Activated CD4-positive, alpha-beta T cell treated with anti-CD3 and anti-CD28 coated beads for 36 hours (primary cell): ENCODE measurements around the gene ACSL5. TPM values are rescaled to one million over a fixed set of nuclear protein-coding genes. Genes with fewer than 3 reads are reported as not detected.
A peak's percentile ranks its signal among the peaks of the same experiment; 100 is the strongest.
"Not testable (repeated sequence)": the region's sequence is repeated elsewhere in the genome, so short reads cannot be mapped to it uniquely, and the experiment has no call there.

ENCODE experiments used
- ATAC-seq: fragments of 200-7000 bp; cut with Tn5 transposase; one replicate; pipeline ENCODE4 v1.10.0; 2021; ENCODE audit warnings: mild to moderate bottlenecking, moderate library complexity
- CTCF ChIA-PET: fragments of 350-600 bp; sonication (Branson Sonifier 250); formaldehyde crosslinking; loops from one replicate; lab custom pipeline; 2021; ENCODE audit warnings: antibody characterized with exemption; lab: Charles Lee
- POLR2A ChIA-PET: fragments of 350-600 bp; sonication (Branson Sonifier 250); formaldehyde crosslinking; loops from one replicate; lab custom pipeline; 2021; ENCODE audit warnings: antibody characterized with exemption, inconsistent platforms; lab: Charles Lee
- DNase-seq: peaks from one replicate; pipeline ENCODE4 v3.0.0-alpha.2; 2020
- H3K27ac Mint-ChIP-seq: one replicate; pipeline ENCODE4 v1.8.0; 2021; ENCODE audit warnings: mixed read lengths
- H3K27me3 Mint-ChIP-seq: one replicate; pipeline ENCODE4 v1.8.0; 2021; ENCODE audit warnings: mixed read lengths
- H3K36me3 Mint-ChIP-seq: one replicate; pipeline ENCODE4 v1.8.0; 2021; ENCODE audit warnings: low read depth, mixed read lengths
- H3K4me1 Mint-ChIP-seq: one replicate; pipeline ENCODE4 v1.8.0; 2021; ENCODE audit warnings: mixed read lengths
- H3K4me3 Mint-ChIP-seq: one replicate; pipeline ENCODE4 v1.8.0; 2021; ENCODE audit warnings: mild to moderate bottlenecking, moderate library complexity, mixed read lengths
- H3K9me3 Mint-ChIP-seq: one replicate; pipeline ENCODE4 v1.8.0; 2021; ENCODE audit warnings: low read depth, mixed read lengths
- intact Hi-C, 2 experiments: fragments of 100-400 bp; cut with DNase I in 1 of 2; cut with micrococcal nuclease in 1 of 2; formaldehyde crosslinking; loops; one replicate each; pipeline versions ENCODE4 v1.14.2 to v1.15.1; 2022 to 2024; cut with DNase I, micrococcal nuclease
- total RNA-seq, 2 experiments: library from RNA; stranded (reverse); gene quantifications; one replicate each; pipeline ENCODE4 v1.2.3, GENCODE V29; 2021

ACSL5 gene
- total RNA-seq, 2 experiments from 2014 or later, result 32.0 to 32.1 TPM

GRCh38 chr10:112366992-112367391, 6.9 kb upstream of the ACSL5 start:
- intact Hi-C loops, result no loop called here
- peaks cover 2% of the 10 kb centered on the region for H3K4me1 Mint-ChIP-seq
- POLR2A ChIA-PET, result no interaction called here
- H3K9me3 Mint-ChIP-seq, result no peaks in the 10 kb centered on the region
- no peak overlapping the region for H3K4me3 Mint-ChIP-seq
- no peaks in the 10 kb centered on the region for H3K27me3 Mint-ChIP-seq
- CTCF ChIA-PET, result interaction anchor here (0.9 kb wide), 1 partner anchor 96 kb away, joined by 3 read pairs; no protein-coding TSS in a partner anchor
- no peak for DNase-seq
- H3K36me3 Mint-ChIP-seq, result no peaks in the 10 kb centered on the region
- no peak for ATAC-seq
- H3K27ac Mint-ChIP-seq, result no peak overlapping the region

DNA sequence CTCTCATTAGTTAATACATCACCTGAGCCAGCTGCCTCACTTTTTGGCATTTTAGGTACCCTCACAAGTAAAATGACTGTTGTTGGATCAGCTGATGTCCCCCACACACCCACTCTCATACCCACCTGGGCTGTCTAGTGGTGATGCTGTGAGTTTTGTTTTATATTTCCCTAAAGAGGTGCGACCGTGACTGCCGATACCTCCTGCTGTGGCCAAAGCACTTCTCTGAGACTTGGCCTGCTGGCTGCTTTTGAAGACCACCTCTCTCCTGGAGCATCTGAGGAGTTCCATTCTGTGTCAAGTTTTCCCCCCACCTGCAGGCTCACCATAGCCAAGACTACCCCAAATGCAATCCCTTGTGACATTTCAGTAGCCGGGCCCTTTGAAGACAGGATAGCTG, 6.4 kb upstream of the ACSL5 start:
- Mint-ChIP-seq H3K9me3 (no peaks in the 10 kb centered on the region), H3K36me3 (no peaks in the 10 kb centered on the region), H3K4me1 (peaks cover 2% of the 10 kb centered on the region), H3K27me3 (no peaks in the 10 kb centered on the region), H3K27ac (no peak overlapping the region), H3K4me3 (no peak overlapping the region)
- DNase-seq (no peak), ATAC-seq (no peak)
- ChIA-PET POLR2A (no interaction called here), CTCF (no interaction called here)
- intact Hi-C loops, result no loop called here

GRCh38 chr10:112369495-112370423, 4.2 kb upstream of the ACSL5 start:
- H3K4me1 Mint-ChIP-seq, result peaks cover 12% of the 10 kb centered on the region
- ChIA-PET POLR2A (no interaction called here), CTCF (no interaction called here)
- no peak overlapping the region for H3K4me3 Mint-ChIP-seq
- intact Hi-C loops, result no loop called here
- H3K36me3 Mint-ChIP-seq, result no peaks in the 10 kb centered on the region
- DNase-seq (no peak), ATAC-seq (peak; percentile 26)
- H3K27ac Mint-ChIP-seq, result no peak overlapping the region
- H3K27me3 Mint-ChIP-seq, result no peaks in the 10 kb centered on the region
- H3K9me3 Mint-ChIP-seq, result no peaks in the 10 kb centered on the region

- ATAC-seq (no peak), DNase-seq (no peak)
- peaks cover 19% of the 10 kb centered on the region for H3K4me1 Mint-ChIP-seq
- POLR2A ChIA-PET, result no interaction called here
- H3K27ac Mint-ChIP-seq, result no peak overlapping the region
- CTCF ChIA-PET, result no interaction called here
- H3K27me3 Mint-ChIP-seq, result no peaks in the 10 kb centered on the region
- intact Hi-C loops, result no loop called here
- H3K4me3 Mint-ChIP-seq, result no peak overlapping the region
- H3K36me3 Mint-ChIP-seq, result no peaks in the 10 kb centered on the region
- no peaks in the 10 kb centered on the region for H3K9me3 Mint-ChIP-seq
Measured at GRCh38 chr10:112370424-112370819, 3.5 kb upstream of the ACSL5 start.

DNA sequence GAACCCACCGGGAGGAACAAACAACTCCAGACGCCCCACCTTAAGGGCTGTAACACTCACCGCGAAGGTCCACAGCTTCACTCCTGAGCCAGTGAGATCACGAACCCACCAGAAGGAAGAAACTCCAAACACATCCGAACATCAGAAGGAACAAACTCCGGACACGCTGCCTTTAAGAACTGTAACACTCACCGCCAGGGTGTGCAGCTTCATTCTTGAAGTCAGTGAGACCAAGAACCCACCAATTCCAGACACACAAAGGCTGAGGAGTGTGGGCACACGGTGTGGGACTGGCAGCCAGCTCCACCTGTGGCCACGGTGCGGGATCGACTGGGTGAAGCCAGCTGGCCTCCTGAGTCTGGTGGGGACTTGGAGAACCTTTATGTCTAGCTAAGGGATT, 2.6 kb upstream of the ACSL5 start:
- H3K9me3 Mint-ChIP-seq, ATAC-seq, intact Hi-C loops, H3K27ac Mint-ChIP-seq, H3K36me3 Mint-ChIP-seq, H3K4me3 Mint-ChIP-seq, POLR2A ChIA-PET, H3K27me3 Mint-ChIP-seq, DNase-seq: not testable (repeated sequence)
- CTCF ChIA-PET, result interaction anchor here (0.8 to 1.1 kb wide), 2 partner anchors 29 to 101 kb away, joined by 3 to 6 read pairs; no protein-coding TSS in a partner anchor
- H3K4me1 Mint-ChIP-seq, result peaks cover 20% of the 10 kb centered on the region

DNA sequence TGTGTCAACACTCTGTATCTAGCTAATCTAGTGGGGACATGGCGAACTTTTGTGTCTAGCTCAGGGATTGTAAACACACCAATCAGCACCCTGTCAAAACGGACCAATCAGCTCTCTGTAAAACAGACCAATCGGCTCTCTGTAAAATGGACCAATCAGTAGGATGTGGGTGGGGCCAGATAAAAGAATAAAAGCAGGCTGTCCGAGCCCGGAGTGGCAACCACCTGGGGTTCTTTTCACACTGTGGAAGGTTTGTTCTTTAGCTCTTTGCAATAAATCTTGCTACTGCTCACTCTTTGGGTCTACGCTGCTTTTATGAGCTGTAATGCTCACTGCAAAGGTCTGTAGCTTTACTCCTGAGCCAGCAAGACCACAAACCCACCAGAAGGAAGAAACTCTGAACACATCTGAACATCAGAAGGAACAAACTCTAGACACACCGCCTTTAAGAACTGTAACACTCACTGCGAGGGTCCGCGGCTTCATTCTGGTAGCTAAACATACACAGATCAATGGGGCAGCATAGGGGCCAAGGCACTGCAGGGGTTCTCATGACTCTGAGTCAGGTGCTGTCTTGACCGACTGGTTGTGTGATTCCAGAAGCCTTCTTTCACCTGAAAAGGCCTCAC, 1.6 kb upstream of the ACSL5 start:
- H3K4me3 Mint-ChIP-seq, DNase-seq, intact Hi-C loops, H3K9me3 Mint-ChIP-seq, POLR2A ChIA-PET, ATAC-seq, H3K27me3 Mint-ChIP-seq, H3K36me3 Mint-ChIP-seq, H3K27ac Mint-ChIP-seq: not testable (repeated sequence)
- H3K4me1 Mint-ChIP-seq, result peaks cover 26% of the 10 kb centered on the region
- CTCF ChIA-PET, result interaction anchor here (0.8 to 1.1 kb wide), 2 partner anchors 30 to 100 kb away, joined by 3 to 6 read pairs; no protein-coding TSS in a partner anchor

- Mint-ChIP-seq H3K36me3 (peaks cover 21% of the 10 kb centered on the region), H3K27me3 (no peaks in the 10 kb centered on the region), H3K9me3 (no peaks in the 10 kb centered on the region), H3K4me3 (peak overlapping the region; percentile 93), H3K4me1 (peaks cover 45% of the 10 kb centered on the region), H3K27ac (peak overlapping the region; percentile 100)
- ChIA-PET CTCF (interaction anchor here (0.7 to 2.6 kb wide), 12 partner anchors 9 to 97 kb away, joined by 3 to 18 read pairs (median 4); no protein-coding TSS in a partner anchor), POLR2A (interaction anchor here (0.7 to 3.0 kb wide), 5 partner anchors 14 to 81 kb away, joined by 3 to 14 read pairs (median 4); partner anchors contain the start of genes VTI1A and ZDHHC6)
- intact Hi-C loops, result loop anchor here (5.0 kb wide), 3 partner anchors 72 to 193 kb away; partner anchors contain the start of genes GPAM (in 1 of the 2), VTI1A (in 1 of the 2) and ZDHHC6 (in 1 of the 2)
- ATAC-seq (peak; percentile 50), DNase-seq (peak; percentile 43)
Measured at GRCh38 chr10:112374724-112375541, 1.0 kb downstream of the ACSL5 start.

GRCh38 chr10:112375721-112376395, 1.9 kb downstream of the ACSL5 start:
- ATAC-seq (peak; percentile 64), DNase-seq (peak; percentile 51)
- peak overlapping the region; percentile 93 for H3K4me3 Mint-ChIP-seq
- intact Hi-C loops, result loop anchor here (1.0 to 5.0 kb wide), 5 partner anchors 13 to 194 kb away; partner anchors contain the start of genes VTI1A (in 2 of the 2), ZDHHC6 (in 2 of the 2) and GPAM (in 1 of the 2)
- peak overlapping the region; percentile 100 for H3K27ac Mint-ChIP-seq
- H3K4me1 Mint-ChIP-seq, result peaks cover 54% of the 10 kb centered on the region
- no peaks in the 10 kb centered on the region for H3K9me3 Mint-ChIP-seq
- ChIA-PET POLR2A (interaction anchor here (0.6 to 3.0 kb wide), 3 partner anchors 13 to 1589 kb away, joined by 4 to 14 read pairs (median 5); no protein-coding TSS in a partner anchor), CTCF (interaction anchor here (0.9 to 2.6 kb wide), 4 partner anchors 10 to 67 kb away, joined by 3 to 18 read pairs (median 4); no protein-coding TSS in a partner anchor)
- no peaks in the 10 kb centered on the region for H3K27me3 Mint-ChIP-seq
- H3K36me3 Mint-ChIP-seq, result peaks cover 30% of the 10 kb centered on the region

DNA sequence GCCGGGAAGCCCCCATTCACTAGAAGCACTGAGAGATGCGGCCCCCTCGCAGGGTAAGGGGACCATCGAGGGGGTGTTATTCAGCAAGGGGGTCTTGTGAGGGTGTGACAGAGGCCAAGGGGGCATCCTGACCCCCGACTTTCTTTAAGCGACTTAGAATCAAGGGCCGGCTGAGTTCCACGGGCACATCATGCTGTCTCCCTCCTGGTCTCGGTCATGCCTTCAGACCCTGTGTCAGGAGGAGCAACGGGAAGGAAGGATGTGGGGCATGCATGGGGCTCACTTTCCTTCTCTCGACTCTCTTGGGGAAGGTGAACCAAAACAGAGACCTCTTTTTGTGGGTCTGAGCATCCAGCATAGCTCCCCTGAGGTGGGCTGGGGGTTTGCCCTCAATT, 2.5 kb downstream of the ACSL5 start:
- H3K9me3 Mint-ChIP-seq, result no peaks in the 10 kb centered on the region
- peak; percentile 29 for DNase-seq
- peak; percentile 10 for ATAC-seq
- CTCF ChIA-PET, result interaction anchor here (2.6 kb wide), 1 partner anchor 10 kb away, joined by 18 read pairs; no protein-coding TSS in a partner anchor
- H3K4me1 Mint-ChIP-seq, result peaks cover 57% of the 10 kb centered on the region
- peak overlapping the region; percentile 100 for H3K27ac Mint-ChIP-seq
- H3K27me3 Mint-ChIP-seq, result no peaks in the 10 kb centered on the region
- H3K36me3 Mint-ChIP-seq, result peaks cover 35% of the 10 kb centered on the region
- H3K4me3 Mint-ChIP-seq, result peak overlapping the region; percentile 93
- intact Hi-C loops, result loop anchor here (1.0 to 5.0 kb wide), 5 partner anchors 13 to 194 kb away; partner anchors contain the start of genes VTI1A (in 2 of the 2), ZDHHC6 (in 2 of the 2) and GPAM (in 1 of the 2)
- POLR2A ChIA-PET, result interaction anchor here (0.6 to 3.0 kb wide), 2 partner anchors 13 to 1589 kb away, joined by 5 to 14 read pairs; no protein-coding TSS in a partner anchor

- H3K27me3 Mint-ChIP-seq, H3K9me3 Mint-ChIP-seq, DNase-seq, ATAC-seq: not testable (repeated sequence)
- Mint-ChIP-seq H3K36me3 (peaks cover 35% of the 10 kb centered on the region), H3K4me3 (peak overlapping the region; percentile 93), H3K27ac (peak overlapping the region; percentile 67), H3K4me1 (peaks cover 62% of the 10 kb centered on the region)
- POLR2A ChIA-PET, result interaction anchor here (3.0 kb wide), 1 partner anchor 12 kb away, joined by 14 read pairs; no protein-coding TSS in a partner anchor
- intact Hi-C loops, result loop anchor here (2.0 to 5.0 kb wide), 4 partner anchors 70 to 195 kb away; partner anchors contain the start of genes VTI1A (in 2 of the 2), ZDHHC6 (in 2 of the 2) and GPAM (in 1 of the 2)
- CTCF ChIA-PET, result interaction anchor here (2.6 kb wide), 1 partner anchor 9 kb away, joined by 18 read pairs; no protein-coding TSS in a partner anchor
Measured at GRCh38 chr10:112377116-112377515, 3.2 kb downstream of the ACSL5 start.
